Keratinocyte (primary cell): Measurements from ENCODE around the gene CHCHD1. TPM values are rescaled to one million over a fixed set of nuclear protein-coding genes. Genes with fewer than 3 reads are reported as not detected.

Experiments used
- DNase-seq: peaks from one replicate; pipeline ENCODE4 v3.0.0-alpha.2; 2011; ENCODE audit warnings: low read depth, missing footprints, low spot score
- FAIRE-seq: peaks from 2 replicates; lab custom pipeline; 2011; peaks lifted over from hg19 to GRCh38; lab: Jason Lieb, UNC
- H2AFZ ChIP-seq: 2 replicates; pipeline ENCODE4 v1.6.0; 2012; ENCODE audit warnings: low read length, control low read depth, inconsistent platforms; ENCODE audit not compliant: control insufficient read depth
- H3K27ac ChIP-seq: 2 replicates; pipeline ENCODE4 v1.5.1; 2011; ENCODE audit warnings: low read length; ENCODE audit not compliant: control insufficient read depth, insufficient read depth
- H3K27me3 ChIP-seq: 3 replicates; pipeline ENCODE4 v1.6.0; 2011; ENCODE audit warnings: low read length; ENCODE audit not compliant: control insufficient read depth, insufficient read depth; ENCODE audit errors: extremely low read depth
- H3K36me3 ChIP-seq, 2 experiments: 2 replicates in 1 of 2; 3 replicates in 1 of 2; pipeline ENCODE4 v1.5.1; 2011; ENCODE audit warnings: low read length in 2 of 2, mild to moderate bottlenecking in 1 of 2; ENCODE audit not compliant: control insufficient read depth in 2 of 2, insufficient read depth in 2 of 2; ENCODE audit errors: extremely low read depth in 1 of 2
- H3K4me1 ChIP-seq: 3 replicates; pipeline ENCODE4 v1.5.1; 2011; ENCODE audit warnings: low read length; ENCODE audit not compliant: control insufficient read depth, insufficient read depth; ENCODE audit errors: extremely low read depth
- H3K4me2 ChIP-seq: 3 replicates; pipeline ENCODE4 v1.6.0; 2011; ENCODE audit warnings: low read depth, low read length; ENCODE audit not compliant: control insufficient read depth, insufficient read depth; ENCODE audit errors: extremely low read depth
- H3K4me3 ChIP-seq, 3 experiments: fragments of 200-600 bp in 1 of 3; sonication (generic) in 1 of 3; 2 replicates in 2 of 3; 3 replicates in 1 of 3; pipeline ENCODE4 v1.5.1; 2011 to 2016; ENCODE audit warnings: low read length in 3 of 3, mild to moderate bottlenecking in 3 of 3, control low read depth in 2 of 3, inconsistent platforms in 1 of 3, low read depth in 1 of 3, mixed read lengths in 1 of 3, mixed run types in 1 of 3, moderate library complexity in 1 of 3; ENCODE audit not compliant: control insufficient read depth in 2 of 3, insufficient read depth in 2 of 3; ENCODE audit errors: extremely low read depth in 1 of 3
- H3K79me2 ChIP-seq: 2 replicates; pipeline ENCODE4 v1.6.0; 2012; ENCODE audit warnings: low read length; ENCODE audit not compliant: control insufficient read depth, insufficient read depth
- H3K9ac ChIP-seq: 3 replicates; pipeline ENCODE4 v1.6.0; 2011; ENCODE audit warnings: low read length; ENCODE audit not compliant: control insufficient read depth, insufficient read depth; ENCODE audit errors: extremely low read depth
- H3K9me1 ChIP-seq: 3 replicates; pipeline ENCODE4 v1.6.0; 2011; ENCODE audit warnings: low read length; ENCODE audit not compliant: control insufficient read depth, insufficient read depth; ENCODE audit errors: extremely low read depth
- H3K9me3 ChIP-seq: 2 replicates; pipeline ENCODE4 v1.5.1; 2012; ENCODE audit warnings: low read depth, low read length; ENCODE audit not compliant: control insufficient read depth
- H4K20me1 ChIP-seq: 3 replicates; pipeline ENCODE4 v1.6.0; 2011; ENCODE audit warnings: low read length; ENCODE audit not compliant: control insufficient read depth, insufficient read depth; ENCODE audit errors: extremely low read depth
- CTCF ChIP-seq, 3 experiments: IDR thresholded peaks in 1 of 3; conservative IDR thresholded peaks in 1 of 3; optimal IDR thresholded peaks in 1 of 3; 2 replicates in 2 of 3; 3 replicates in 1 of 3; pipeline versions ENCODE3 to v1.5.1; 2011; ENCODE audit warnings: low read length in 3 of 3, mild to moderate bottlenecking in 3 of 3, moderate library complexity in 2 of 3, control low read depth in 1 of 3, inconsistent platforms in 1 of 3; ENCODE audit not compliant: insufficient read depth in 2 of 3; ENCODE audit errors: extremely low read depth in 1 of 3
- EZH2 ChIP-seq: IDR thresholded peaks from one replicate; pipeline ENCODE4 v1.6.1; 2012; ENCODE audit warnings: inconsistent platforms, mild to moderate bottlenecking, low read length, moderate library complexity
- dilution Hi-C: fragments of 300-500 bp; cut with MboI; formaldehyde crosslinking; loops from one replicate; pipeline ENCODE4 v1.7.0; 2020; ENCODE audit warnings: low sequenced_read_pairs; ENCODE audit not compliant: extremely low pct_ligation_motif_present
- polyA plus RNA-seq, 5 experiments: library from polyadenylated mRNA; depleted of rRNA in 3 of 5; stranded (reverse) in 3 of 5; stranded (forward) in 1 of 5; unstranded in 1 of 5; fragments of >200 nt; gene quantifications; 1 replicate in 1 of 5; 2 replicates in 3 of 5; 3 replicates in 1 of 5; pipeline versions ENCODE4 v1.2.1 to v1.2.3, GENCODE V29; 2011 to 2012; ENCODE audit warnings: missing spikeins in 2 of 5, low read depth in 1 of 5, low replicate concordance in 1 of 5

The CHCHD1 gene
- polyA plus RNA-seq, 1 donor (not counting 4 experiments of a cell fraction or from before 2014, with no cell fraction given): 59.8 TPM

DNA sequence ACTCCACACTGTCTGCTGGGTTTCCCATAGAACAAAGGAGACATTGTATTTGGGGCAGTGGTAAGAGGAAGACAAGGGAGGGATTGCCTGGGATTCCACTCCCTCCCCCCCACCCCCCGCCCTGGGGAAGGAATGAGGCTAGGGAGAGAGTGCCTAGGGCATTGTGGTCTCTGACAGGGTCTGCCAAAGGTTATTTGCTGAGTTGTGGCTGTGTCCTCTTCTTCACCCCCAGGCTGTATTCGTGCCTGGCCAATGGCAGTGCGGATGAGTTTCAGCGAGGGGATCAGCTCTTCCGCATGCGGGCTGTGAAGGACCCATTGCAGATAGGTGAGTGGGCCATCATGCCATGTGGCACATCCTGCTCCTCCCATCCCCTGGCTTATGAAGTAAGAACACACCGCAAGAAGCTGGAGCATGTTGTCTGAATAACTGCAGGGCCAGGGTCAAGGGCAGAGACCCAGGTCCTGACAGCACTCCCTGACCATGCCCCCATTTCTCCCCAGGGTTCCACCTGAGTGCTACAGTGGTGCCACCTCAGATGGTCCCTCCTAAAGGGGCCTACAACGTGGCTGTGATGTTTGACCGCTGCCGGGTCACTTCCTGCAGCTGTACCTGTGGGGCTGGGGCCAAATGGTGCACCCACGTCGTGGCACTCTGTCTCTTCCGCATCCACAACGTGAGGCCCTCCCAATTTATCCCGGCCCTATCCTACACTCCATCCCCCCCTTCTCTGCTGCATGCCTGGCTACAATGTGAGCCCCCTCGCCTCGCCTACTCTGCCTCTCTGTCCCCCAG lies 7.2 kb downstream of the CHCHD1 start:
- H3K4me1 ChIP-seq: peaks cover 11% of the 10 kb centered on the region
- H3K9me1 ChIP-seq: peaks cover under 1% of the 10 kb centered on the region
- FAIRE-seq (no peak), DNase-seq (no peak)
- no peak overlapping the region for H3K4me2 ChIP-seq
- no peaks in the 10 kb centered on the region for H3K9me3 ChIP-seq
- H3K36me3 ChIP-seq: peaks cover 29 to 37% of the 10 kb centered on the region in 2 experiments
- peaks cover 3% of the 10 kb centered on the region for H4K20me1 ChIP-seq
- no peak overlapping the region for H2AFZ ChIP-seq
- H3K27me3 ChIP-seq: no peaks in the 10 kb centered on the region
- dilution Hi-C loops: no loop called here
- H3K79me2 ChIP-seq: peaks cover 34% of the 10 kb centered on the region
- no peak overlapping the region for H3K4me3 ChIP-seq
- H3K9ac ChIP-seq: no peak overlapping the region
- H3K27ac ChIP-seq: no peak overlapping the region
- TF ChIP-seq EZH2 (no peak), CTCF (optimal IDR thresholded peaks at IDR 0.05 in 1 of 3, IDR thresholded peaks at IDR 0.05 in 1 of 3, conservative IDR thresholded peaks at IDR 0.05 in 1 of 3; ENCODE audit: extremely low read depth in 1 of 3, insufficient read depth in 2 of 3, low read length in 3 of 3) (no peak)

DNA sequence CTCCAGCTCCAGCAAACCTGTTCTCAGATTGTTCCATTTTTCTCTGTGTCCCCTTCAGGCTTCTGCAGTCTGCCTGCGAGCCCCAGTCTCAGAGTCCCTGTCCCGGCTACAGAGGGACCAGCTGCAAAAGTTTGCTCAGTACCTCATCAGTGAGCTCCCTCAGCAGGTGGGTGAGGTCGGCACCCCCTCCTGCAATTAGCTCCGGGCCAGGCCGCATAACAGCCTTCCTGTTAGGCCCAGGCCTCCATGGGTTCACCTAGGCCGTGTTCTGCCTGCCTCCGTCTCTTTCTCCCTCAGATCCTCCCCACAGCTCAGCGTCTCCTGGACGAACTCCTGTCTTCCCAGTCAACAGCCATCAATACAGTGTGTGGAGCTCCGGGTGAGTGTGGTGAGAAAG lies 7.8 kb downstream of the CHCHD1 start:
- FAIRE-seq (no peak), DNase-seq (no peak)
- Histone ChIP-seq H3K9me1 (peaks cover 3% of the 10 kb centered on the region), H3K36me3 (peaks cover 32 to 43% of the 10 kb centered on the region in 2 experiments), H3K4me2 (no peak overlapping the region), H2AFZ (no peak overlapping the region), H4K20me1 (peaks cover 7% of the 10 kb centered on the region), H3K9ac (no peak overlapping the region), H3K4me1 (peaks cover 11% of the 10 kb centered on the region), H3K79me2 (peaks cover 28% of the 10 kb centered on the region), H3K27me3 (no peaks in the 10 kb centered on the region), H3K27ac (no peak overlapping the region), H3K9me3 (no peaks in the 10 kb centered on the region), H3K4me3 (no peak overlapping the region)
- TF ChIP-seq EZH2: no peak
- no peak for TF ChIP-seq CTCF (optimal IDR thresholded peaks at IDR 0.05 in 1 of 3, IDR thresholded peaks at IDR 0.05 in 1 of 3, conservative IDR thresholded peaks at IDR 0.05 in 1 of 3; ENCODE audit: extremely low read depth in 1 of 3, insufficient read depth in 2 of 3, low read length in 3 of 3)
- dilution Hi-C loops: no loop called here
